Trophoblast cell (in vitro differentiated cells and primary cell): Measurements from ENCODE around the gene CRYZL1.
A peak's percentile ranks its signal among the peaks of the same experiment; 100 is the strongest.
"Not testable (repeated sequence)": the region's sequence is repeated elsewhere in the genome, so short reads cannot be mapped to it uniquely, and the experiment has no call there.

Experiments
- DNase-seq, 2 donors: peaks; one replicate each; pipeline ENCODE4 v3.0.0-alpha.2; 2016
- H2AFZ ChIP-seq: 2 replicates; pipeline ENCODE4 v1.6.1; 2013; ENCODE audit warnings: low read length, moderate library complexity, mild to moderate bottlenecking; ENCODE audit not compliant: insufficient read depth, poor library complexity
- H2AK5ac ChIP-seq: 2 replicates; pipeline ENCODE4 v1.6.1; 2013; ENCODE audit warnings: mild to moderate bottlenecking, low read length
- H2BK120ac ChIP-seq: 2 replicates; pipeline ENCODE4 v1.6.1; 2013; ENCODE audit warnings: low read length, mild to moderate bottlenecking, moderate library complexity; ENCODE audit not compliant: insufficient read depth, poor library complexity
- H2BK12ac ChIP-seq: 2 replicates; pipeline ENCODE4 v1.6.1; 2013; ENCODE audit warnings: mild to moderate bottlenecking, low read length, moderate library complexity
- H2BK5ac ChIP-seq: 2 replicates; pipeline ENCODE4 v1.6.1; 2013; ENCODE audit warnings: low read length, low read depth, moderate library complexity, mild to moderate bottlenecking; ENCODE audit not compliant: poor library complexity
- H3K14ac ChIP-seq: 2 replicates; pipeline ENCODE4 v1.6.1; 2013; ENCODE audit warnings: mild to moderate bottlenecking, low read length
- H3K18ac ChIP-seq: 2 replicates; pipeline ENCODE4 v1.6.1; 2013; ENCODE audit warnings: mild to moderate bottlenecking, low read length
- H3K23ac ChIP-seq: 2 replicates; pipeline ENCODE4 v1.6.1; 2013; ENCODE audit warnings: low read length
- H3K27ac ChIP-seq: 2 replicates; pipeline ENCODE4 v1.5.1; 2013; ENCODE audit warnings: low read depth, mild to moderate bottlenecking, inconsistent platforms, low read length, moderate library complexity
- H3K27me3 ChIP-seq: 2 replicates; pipeline ENCODE4 v1.6.1; 2013; ENCODE audit warnings: inconsistent platforms, mild to moderate bottlenecking, low read length, moderate library complexity; ENCODE audit not compliant: insufficient read depth
- H3K36me3 ChIP-seq, 2 experiments: 1 replicate in 1 of 2; 2 replicates in 1 of 2; pipeline ENCODE4 v1.6.1; 2013; ENCODE audit warnings: low read length in 2 of 2, mild to moderate bottlenecking in 2 of 2, moderate library complexity in 1 of 2; ENCODE audit not compliant: insufficient read depth in 2 of 2, control insufficient read depth in 1 of 2
- H3K4ac ChIP-seq: 2 replicates; pipeline ENCODE4 v1.6.1; 2013; ENCODE audit warnings: low read depth, mild to moderate bottlenecking, low read length, moderate library complexity
- H3K4me1 ChIP-seq, 2 experiments: 1 replicate in 1 of 2; 2 replicates in 1 of 2; pipeline ENCODE4 v1.6.1; 2013; ENCODE audit warnings: low read length in 2 of 2, mild to moderate bottlenecking in 2 of 2, moderate library complexity in 1 of 2; ENCODE audit not compliant: insufficient read depth in 2 of 2, control insufficient read depth in 1 of 2
- H3K4me2 ChIP-seq: 2 replicates; pipeline ENCODE4 v1.6.1; 2013; ENCODE audit warnings: inconsistent platforms, mild to moderate bottlenecking, low read length, moderate library complexity
- H3K4me3 ChIP-seq: 2 replicates; pipeline ENCODE4 v1.5.1; 2013; ENCODE audit warnings: mild to moderate bottlenecking, low read depth, low read length, inconsistent platforms
- H3K79me1 ChIP-seq: one replicate; pipeline ENCODE4 v1.6.1; 2013; ENCODE audit warnings: low read length
- H3K79me2 ChIP-seq: 2 replicates; pipeline ENCODE4 v1.6.1; 2013; ENCODE audit warnings: low read length, mild to moderate bottlenecking; ENCODE audit not compliant: control insufficient read depth, insufficient read depth, poor library complexity
- H3K9ac ChIP-seq: 2 replicates; pipeline ENCODE4 v1.6.1; 2013; ENCODE audit warnings: mild to moderate bottlenecking, low read length
- H3K9me3 ChIP-seq: 2 replicates; pipeline ENCODE4 v1.6.1; 2013; ENCODE audit warnings: low read depth, mild to moderate bottlenecking, control low read depth, inconsistent platforms, low read length; ENCODE audit not compliant: insufficient read depth
- H4K12ac ChIP-seq: 2 replicates; pipeline ENCODE4 v1.6.1; 2013; ENCODE audit warnings: low read depth, mild to moderate bottlenecking, low read length, moderate library complexity
- H4K8ac ChIP-seq: 2 replicates; pipeline ENCODE4 v1.6.1; 2013; ENCODE audit warnings: low read depth, mild to moderate bottlenecking, low read length, moderate library complexity
- H4K91ac ChIP-seq: one replicate; pipeline ENCODE4 v1.6.1; 2013; ENCODE audit warnings: low read depth, mild to moderate bottlenecking, low read length, moderate library complexity
- WGBS: extraction: QIAGEN DNeasy Blood & Tissue Kit; methylation state at CpG from one replicate; pipeline ENCODE4 v1.1.7; 2013; ENCODE audit warnings: missing lambda C conversion rate; ENCODE audit not compliant: insufficient read length, insufficient coverage; ENCODE audit errors: extremely low coverage; 5-methylcytosine and 5-hydroxymethylcytosine counted together

Gene CRYZL1

GRCh38 chr21:33619726-33620125 lies 21.8 kb downstream of the CRYZL1 start:
- no peaks in the 10 kb centered on the region for H3K27me3 ChIP-seq
- H3K79me1 ChIP-seq, result no peaks in the 10 kb centered on the region
- H3K4ac ChIP-seq, result no peak overlapping the region
- no peak overlapping the region for H3K27ac ChIP-seq
- H4K12ac ChIP-seq, result no peak overlapping the region
- H3K23ac ChIP-seq, result no peak overlapping the region
- DNase-seq, result peak in 1 of 2 donors; percentile 41
- no peaks in the 10 kb centered on the region for H3K79me2 ChIP-seq
- H3K9me3 ChIP-seq, result no peaks in the 10 kb centered on the region
- H3K4me3 ChIP-seq, result no peak overlapping the region
- H2AFZ ChIP-seq, result no peak overlapping the region
- H4K8ac ChIP-seq, result no peak overlapping the region
- H3K9ac ChIP-seq, result no peak overlapping the region
- H3K14ac ChIP-seq, result no peak overlapping the region
- H3K4me2 ChIP-seq, result no peak overlapping the region
- no peak overlapping the region for H2BK12ac ChIP-seq
- peaks cover 5 to 9% of the 10 kb centered on the region in 2 experiments for H3K36me3 ChIP-seq
- H4K91ac ChIP-seq, result no peak overlapping the region
- peaks cover 0 to 2% of the 10 kb centered on the region in 2 experiments for H3K4me1 ChIP-seq
- no peak overlapping the region for H2BK5ac ChIP-seq
- no peak overlapping the region for H3K18ac ChIP-seq
- no peak overlapping the region for H2BK120ac ChIP-seq
- no peak overlapping the region for H2AK5ac ChIP-seq
- no CpG with 5 or more reads among the region's 4 CpGs for WGBS

- Histone ChIP-seq H3K4ac (no peak overlapping the region), H2AFZ (no peak overlapping the region), H2AK5ac (no peak overlapping the region), H3K27ac (no peak overlapping the region), H3K9ac (no peak overlapping the region), H3K27me3 (no peaks in the 10 kb centered on the region), H4K12ac (no peak overlapping the region), H3K79me2 (no peaks in the 10 kb centered on the region), H3K4me2 (no peak overlapping the region), H4K91ac (no peak overlapping the region), H3K4me3 (no peak overlapping the region), H2BK12ac (no peak overlapping the region), H4K8ac (no peak overlapping the region), H3K14ac (no peak overlapping the region), H3K4me1 (peaks cover 0 to 2% of the 10 kb centered on the region in 2 experiments), H3K36me3 (peaks cover 2 to 9% of the 10 kb centered on the region in 2 experiments), H3K9me3 (no peaks in the 10 kb centered on the region), H3K23ac (no peak overlapping the region), H3K79me1 (no peaks in the 10 kb centered on the region), H2BK120ac (no peak overlapping the region), H2BK5ac (no peak overlapping the region), H3K18ac (no peak overlapping the region)
- WGBS, result no CpG with 5 or more reads among the region's 2 CpGs
- no peak for DNase-seq
Measured at GRCh38 chr21:33618407-33618806, 23.1 kb downstream of the CRYZL1 start.

- H3K4ac ChIP-seq, H3K9ac ChIP-seq: not testable (repeated sequence)
Measured at GRCh38 chr21:33617565-33617964, 24.0 kb downstream of the CRYZL1 start.

GRCh38 chr21:33611006-33611744 lies 30.4 kb downstream of the CRYZL1 start:
- no peak for DNase-seq
- Histone ChIP-seq H2BK5ac (no peak overlapping the region), H3K36me3 (peaks cover 5 to 8% of the 10 kb centered on the region in 2 experiments), H3K14ac (no peak overlapping the region), H3K79me2 (no peaks in the 10 kb centered on the region), H2BK12ac (no peak overlapping the region), H3K4me3 (no peak overlapping the region), H2BK120ac (no peak overlapping the region), H3K9me3 (no peaks in the 10 kb centered on the region), H3K4ac (no peak overlapping the region), H4K8ac (no peak overlapping the region), H3K27me3 (no peaks in the 10 kb centered on the region), H3K23ac (no peak overlapping the region), H2AFZ (no peak overlapping the region), H3K79me1 (no peaks in the 10 kb centered on the region), H3K4me1 (no peaks in the 10 kb centered on the region), H3K27ac (no peak overlapping the region), H3K4me2 (no peak overlapping the region), H3K9ac (no peak overlapping the region), H3K18ac (no peak overlapping the region), H4K91ac (no peak overlapping the region), H2AK5ac (no peak overlapping the region), H4K12ac (no peak overlapping the region)
- WGBS, result no CpG with 5 or more reads among the region's 7 CpGs

More at GRCh38 chr21:33617565-33617964, 24.0 kb downstream of the CRYZL1 start:
- H3K23ac ChIP-seq, H3K79me2 ChIP-seq, H3K4me2 ChIP-seq, H4K8ac ChIP-seq, H4K12ac ChIP-seq, H2BK5ac ChIP-seq, H3K9me3 ChIP-seq, H2AFZ ChIP-seq, H4K91ac ChIP-seq, H3K79me1 ChIP-seq, H3K14ac ChIP-seq, H3K4me1 ChIP-seq, H2AK5ac ChIP-seq, H3K4me3 ChIP-seq, H2BK120ac ChIP-seq, H3K27me3 ChIP-seq, H3K18ac ChIP-seq, H2BK12ac ChIP-seq: not testable (repeated sequence)
- DNase-seq, result peak; percentile 44 to 65
- Histone ChIP-seq H3K27ac (peak overlapping the region; percentile 47), H3K36me3 (peaks cover 5 to 11% of the 10 kb centered on the region in 2 experiments)
- no CpG with 5 or more reads among the region's 11 CpGs for WGBS
